ENCODE measurements around the gene OSBPL5. TPM values are rescaled to one million over a fixed set of nuclear protein-coding genes. Genes with fewer than 3 reads are reported as not detected.

OSBPL5 gene
- total RNA-seq, 1 experiment from 2014 or later = 16.1 TPM

DNA sequence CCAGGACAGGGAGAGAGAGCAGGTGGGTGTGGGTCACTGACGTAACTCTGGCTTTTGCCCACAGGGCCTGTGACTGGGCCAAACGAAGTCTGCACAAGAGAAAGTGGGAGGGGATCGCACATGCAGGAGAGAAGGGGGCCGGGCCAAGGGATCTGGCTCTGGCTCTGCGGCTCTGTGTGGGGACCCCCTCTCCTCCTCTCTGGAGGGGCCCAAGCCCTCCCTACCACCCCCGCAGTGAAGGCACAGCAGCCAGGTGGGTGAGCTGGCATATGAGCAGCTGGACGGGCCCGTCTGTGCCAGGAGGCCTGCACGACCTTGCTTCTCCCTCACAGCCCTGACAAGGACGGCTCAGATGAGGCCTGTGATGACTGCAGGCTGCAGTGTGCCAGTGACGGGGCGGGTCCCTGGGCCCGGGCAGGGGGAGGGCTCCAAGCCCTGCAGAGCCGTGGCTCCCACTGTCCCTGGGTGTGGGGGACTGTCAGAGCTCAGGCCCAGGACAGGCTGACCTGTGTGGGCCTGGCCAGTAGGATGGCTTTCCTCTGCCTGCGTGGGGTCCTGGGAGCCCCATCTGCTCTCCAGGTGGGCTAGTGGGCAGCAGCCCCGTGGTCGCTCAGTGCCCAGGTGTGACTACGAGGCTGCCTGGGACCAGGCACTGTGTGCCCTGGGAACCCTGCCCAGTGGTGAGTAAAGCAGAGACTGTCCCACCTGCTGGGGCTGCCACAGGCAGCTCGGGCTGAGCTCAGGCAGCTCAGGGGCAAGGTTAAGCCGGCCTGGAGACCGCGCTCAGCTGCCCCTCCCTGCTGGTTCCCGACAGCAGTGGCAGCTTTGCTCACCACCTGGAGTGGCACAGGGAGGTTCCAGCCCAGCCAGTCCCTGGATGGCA lies 31.3 kb upstream of the OSBPL5 start:
- Histone ChIP-seq H3K56ac (ENCODE audit: insufficient read length, low read depth, low read length) (no peak overlapping the region), H4K91ac (ENCODE audit: insufficient read length, low read depth, low read length) (no peak overlapping the region), H3K4me2 (ENCODE audit: insufficient read depth, insufficient read length, low read length) (no peak overlapping the region), H2BK5ac (ENCODE audit: insufficient read length, low read length) (no peak overlapping the region), H3K9me3 (ENCODE audit: control insufficient read depth, low read depth, low read length) (no peaks in the 10 kb centered on the region), H3K14ac (ENCODE audit: insufficient read depth, low read length) (no peak overlapping the region), H3T11ph (ENCODE audit: low read length) (no peak overlapping the region), H2AK5ac (ENCODE audit: insufficient read length, low read length) (no peak overlapping the region), H3K79me1 (ENCODE audit: insufficient read depth, low read depth, low read length, poor library complexity, severe bottlenecking) (no peaks in the 10 kb centered on the region), H3K18ac (ENCODE audit: insufficient read length, low read depth, low read length) (no peak overlapping the region), H3K27me3 (ENCODE audit: insufficient read depth, low read length) (0 out of 2 replicates have a peak, but pooled peaks cover 1% of the 10 kb centered on the region), H2BK15ac (ENCODE audit: low read depth, low read length) (no peak overlapping the region), H3K9ac (ENCODE audit: extremely low read depth, insufficient read length, low read length) (no peak overlapping the region), H4K5ac (ENCODE audit: insufficient read length, low read depth, low read length) (no peak overlapping the region), H3K4ac (ENCODE audit: low read depth, low read length) (no peak overlapping the region), H2AFZ (ENCODE audit: low read length) (no peak overlapping the region), H3K23ac (ENCODE audit: insufficient read length, low read depth, low read length) (no peak overlapping the region), H3K79me2 (ENCODE audit: insufficient read depth, low read length) (no peaks in the 10 kb centered on the region), H4K8ac (replicated peaks; ENCODE audit: insufficient read length, low read depth, low read length) (no peak overlapping the region), H3K4me1 (ENCODE audit: insufficient read depth, low read length) (no peaks in the 10 kb centered on the region), H2BK120ac (ENCODE audit: low read depth, low read length, poor library complexity, severe bottlenecking) (no peak overlapping the region), H3K27ac (ENCODE audit: insufficient read length, low read depth, low read length) (no peak overlapping the region), H3K23me2 (ENCODE audit: insufficient read length, low read depth, low read length, poor library complexity, severe bottlenecking) (no peaks in the 10 kb centered on the region), H2BK12ac (ENCODE audit: insufficient read length, low read depth, low read length) (no peak overlapping the region), H4K20me1 (ENCODE audit: control insufficient read depth, insufficient read depth, insufficient read length) (no peaks in the 10 kb centered on the region), H2BK20ac (ENCODE audit: low read depth, low read length, poor library complexity, severe bottlenecking) (no peak overlapping the region)
- peak overlapping the region in 2 of 3 experiments; percentile 6 to 41; a peak in 3 of 7 replicates for H3K27ac Mint-ChIP-seq
- H3K4me3 Mint-ChIP-seq = no peak overlapping the region
- no peaks in the 10 kb centered on the region for H3K9me3 Mint-ChIP-seq
- DNase-seq = no peak
- H3K36me3 Mint-ChIP-seq (ENCODE audit: insufficient read depth in 1 of 3, low read depth in 3 of 3) = no peaks in the 10 kb centered on the region; a peak in 1 of 7 replicates
- H3K27me3 Mint-ChIP-seq (ENCODE audit: low read depth) = peaks cover 21% of the 10 kb centered on the region
- TF ChIP-seq, protein P1, sequence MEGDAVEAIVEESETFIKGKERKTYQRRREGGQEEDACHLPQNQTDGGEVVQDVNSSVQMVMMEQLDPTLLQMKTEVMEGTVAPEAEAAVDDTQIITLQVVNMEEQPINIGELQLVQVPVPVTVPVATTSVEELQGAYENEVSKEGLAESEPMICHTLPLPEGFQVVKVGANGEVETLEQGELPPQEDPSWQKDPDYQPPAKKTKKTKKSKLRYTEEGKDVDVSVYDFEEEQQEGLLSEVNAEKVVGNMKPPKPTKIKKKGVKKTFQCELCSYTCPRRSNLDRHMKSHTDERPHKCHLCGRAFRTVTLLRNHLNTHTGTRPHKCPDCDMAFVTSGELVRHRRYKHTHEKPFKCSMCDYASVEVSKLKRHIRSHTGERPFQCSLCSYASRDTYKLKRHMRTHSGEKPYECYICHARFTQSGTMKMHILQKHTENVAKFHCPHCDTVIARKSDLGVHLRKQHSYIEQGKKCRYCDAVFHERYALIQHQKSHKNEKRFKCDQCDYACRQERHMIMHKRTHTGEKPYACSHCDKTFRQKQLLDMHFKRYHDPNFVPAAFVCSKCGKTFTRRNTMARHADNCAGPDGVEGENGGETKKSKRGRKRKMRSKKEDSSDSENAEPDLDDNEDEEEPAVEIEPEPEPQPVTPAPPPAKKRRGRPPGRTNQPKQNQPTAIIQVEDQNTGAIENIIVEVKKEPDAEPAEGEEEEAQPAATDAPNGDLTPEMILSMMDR (conservative IDR thresholded peaks at IDR 0.05) = no peak
- WGBS (ENCODE audit: extremely low coverage, insufficient read length, low lambda C conversion rate) = no CpG with 5 or more reads among the region's 23 CpGs
- peaks cover 6 to 19% of the 10 kb centered on the region in 2 experiments for H3K4me1 Mint-ChIP-seq
